Renal cortex interstitium (tissue), 11 donors: ENCODE data around the gene CTXND1. TPM values are rescaled to one million over a fixed set of nuclear protein-coding genes. Genes with fewer than 3 reads are reported as not detected.
A peak's percentile ranks its signal among the peaks of the same experiment; 100 is the strongest.

Experiments
- DNase-seq, 11 donors: peaks; one replicate each; pipeline ENCODE4 v3.0.0-alpha.2; 2013; ENCODE audit warnings: low read depth in 9 of 11, low spot score in 4 of 11; ENCODE audit errors: extremely low read depth in 1 of 11
- polyA plus RNA-seq, 3 donors: library from polyadenylated mRNA; unstranded; fragments of 120-200 nt; gene quantifications; one replicate each; pipeline ENCODE4 v1.2.1, GENCODE V29; 2013; ENCODE audit not compliant: insufficient read length in 3 of 3

Gene CTXND1
- polyA plus RNA-seq, 3 donors, result 7.4 to 12.0 (median 11.7) TPM

DNA sequence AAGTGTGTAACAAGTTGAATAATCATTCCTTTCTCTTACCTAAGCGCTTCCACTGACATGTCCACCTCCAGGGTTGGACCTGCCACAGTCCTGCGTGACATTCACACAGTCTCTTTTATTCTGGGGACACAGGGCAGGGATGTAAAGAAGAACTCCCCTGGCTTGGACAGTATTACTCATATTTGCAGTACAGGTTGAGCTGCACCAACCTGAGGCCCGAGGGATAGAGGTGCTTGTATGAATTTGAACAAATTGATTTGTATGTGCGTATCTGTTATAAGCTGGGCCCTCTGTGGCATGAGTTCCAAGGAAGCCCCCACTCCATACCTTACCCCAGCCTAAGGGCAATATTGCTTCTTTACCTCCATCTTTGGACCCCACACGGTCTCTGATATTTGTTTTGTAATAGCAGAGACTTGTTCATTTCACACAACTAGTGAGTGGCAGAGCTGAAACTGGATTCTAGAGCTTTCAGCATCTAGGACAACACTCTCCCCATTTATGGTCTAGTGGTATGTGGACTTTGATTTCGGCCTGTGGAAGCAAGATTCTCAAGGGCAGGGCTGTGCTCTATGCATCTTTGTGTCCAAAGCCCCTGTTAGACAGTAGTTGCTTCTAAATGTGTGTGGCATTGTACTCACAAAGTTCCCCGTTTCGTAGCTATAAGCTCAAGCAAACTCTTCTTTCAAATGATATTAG lies 60.0 kb downstream of the CTXND1 start:
- DNase-seq, result no peak

DNA sequence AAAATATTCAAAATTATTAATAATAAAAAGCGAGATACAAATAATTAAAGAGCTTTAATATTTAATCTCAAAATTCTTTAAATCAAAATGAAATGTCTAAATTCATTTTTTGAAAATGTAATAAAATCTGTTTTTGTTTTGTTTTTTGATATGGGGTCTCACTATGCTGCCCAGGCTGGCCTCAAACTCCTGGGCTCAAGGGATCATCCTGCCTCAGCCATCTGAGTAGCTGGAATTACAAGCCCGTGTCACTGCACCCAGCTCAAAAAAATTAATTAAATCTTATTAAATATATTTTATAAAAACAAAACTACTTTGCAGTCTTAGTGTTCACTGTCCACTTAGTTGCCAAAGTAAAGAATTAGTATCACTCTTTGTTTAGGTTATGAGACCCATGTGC lies 60.8 kb downstream of the CTXND1 start:
- no peak for DNase-seq

DNA sequence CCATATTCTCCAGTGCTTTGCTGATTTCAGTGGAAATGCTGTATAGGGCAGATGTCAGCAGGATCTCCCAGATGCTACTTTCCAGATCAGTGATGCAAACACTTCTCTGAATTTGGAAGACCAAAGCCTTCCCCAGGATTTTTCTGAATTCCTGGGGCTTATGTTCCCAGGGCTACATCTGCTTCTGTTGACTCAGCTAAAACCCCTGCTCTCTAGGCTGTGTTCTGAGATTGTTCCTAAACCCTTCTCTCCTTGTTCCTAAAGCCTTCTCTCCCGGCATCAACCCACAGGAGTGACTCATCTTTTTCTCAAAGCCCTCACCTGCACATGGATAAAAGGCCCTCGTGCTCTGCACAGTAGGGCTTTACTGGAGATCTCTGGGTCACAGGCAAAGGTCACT lies 63.8 kb downstream of the CTXND1 start:
- DNase-seq, result no peak

DNA sequence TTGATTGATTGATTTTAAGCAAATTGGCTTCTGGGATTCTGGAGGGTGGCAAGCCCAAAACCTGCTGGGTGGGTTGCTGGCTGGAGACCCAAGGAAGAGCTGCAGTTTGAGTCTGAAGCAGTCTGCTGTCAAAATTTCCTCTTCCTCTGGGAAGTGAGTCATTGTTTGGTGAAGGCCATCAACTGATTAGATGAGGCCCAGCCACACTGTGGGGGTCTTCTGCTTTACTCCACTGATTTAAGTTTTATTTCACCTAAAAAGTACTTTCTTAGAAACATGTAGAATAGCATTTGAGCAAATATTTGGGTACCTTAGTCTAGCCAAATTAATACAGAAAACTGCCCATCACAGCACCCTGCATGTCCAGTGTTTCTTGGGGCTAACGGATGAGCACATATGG lies 65.4 kb downstream of the CTXND1 start:
- no peak for DNase-seq

DNA sequence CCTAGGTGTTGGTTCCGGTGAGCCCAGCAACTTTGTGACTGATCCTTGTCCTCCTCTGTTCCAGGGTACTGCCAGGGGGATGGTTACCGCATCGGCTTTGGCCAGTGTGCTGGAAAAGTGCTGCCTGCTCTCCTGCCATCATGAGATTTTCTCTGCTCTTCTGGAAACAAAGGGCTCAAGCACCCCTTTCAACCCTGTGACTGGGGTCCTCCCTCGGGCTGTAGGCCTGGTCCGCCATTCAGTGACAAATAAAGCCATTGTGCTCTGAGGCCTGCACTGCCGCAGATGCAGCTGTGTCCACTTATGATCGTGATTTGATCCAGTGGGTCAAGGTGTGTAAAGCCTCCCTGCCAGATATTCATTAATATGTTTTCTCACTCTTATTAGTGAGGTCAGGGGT lies 65.9 kb downstream of the CTXND1 start:
- no peak for DNase-seq

DNA sequence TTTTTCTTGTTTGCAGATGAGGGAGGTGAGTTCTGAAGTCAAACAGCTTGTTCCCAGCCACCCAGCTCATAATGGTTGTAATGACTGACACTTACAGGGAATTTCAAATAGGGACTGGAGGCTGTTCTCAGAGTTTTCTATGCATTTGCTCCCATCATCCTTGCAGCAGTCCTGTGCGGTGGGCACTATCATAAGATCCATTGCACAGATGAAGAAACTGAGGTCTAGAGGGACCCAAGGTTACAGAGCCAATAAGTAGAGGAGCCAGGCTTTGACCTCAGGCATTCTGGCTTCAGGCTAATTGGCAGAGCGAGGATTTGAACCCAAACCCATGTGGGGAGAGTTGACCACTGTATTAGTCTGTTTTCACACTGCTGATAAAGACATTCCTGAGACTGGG lies 66.9 kb downstream of the CTXND1 start:
- no peak for DNase-seq

DNA sequence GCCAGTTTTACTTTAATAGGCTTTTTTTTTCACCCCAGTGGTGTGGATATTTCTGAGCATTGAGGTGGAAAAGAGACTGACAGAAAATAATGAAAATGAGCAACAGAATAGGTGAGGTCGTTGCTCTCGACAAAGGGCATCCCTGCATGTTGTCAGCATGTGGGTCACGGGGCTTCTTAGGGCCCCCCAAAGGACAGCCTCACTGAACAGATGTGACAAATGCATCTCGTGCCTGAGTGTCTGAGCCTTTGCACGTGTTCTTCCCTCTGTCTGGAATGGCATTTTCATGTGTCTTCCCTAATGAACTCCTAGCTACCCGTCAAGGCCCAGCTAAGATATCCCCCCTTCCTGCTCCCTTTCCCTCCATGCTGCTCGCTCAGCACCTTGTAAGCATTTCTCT lies 67.5 kb downstream of the CTXND1 start:
- no peak for DNase-seq

DNA sequence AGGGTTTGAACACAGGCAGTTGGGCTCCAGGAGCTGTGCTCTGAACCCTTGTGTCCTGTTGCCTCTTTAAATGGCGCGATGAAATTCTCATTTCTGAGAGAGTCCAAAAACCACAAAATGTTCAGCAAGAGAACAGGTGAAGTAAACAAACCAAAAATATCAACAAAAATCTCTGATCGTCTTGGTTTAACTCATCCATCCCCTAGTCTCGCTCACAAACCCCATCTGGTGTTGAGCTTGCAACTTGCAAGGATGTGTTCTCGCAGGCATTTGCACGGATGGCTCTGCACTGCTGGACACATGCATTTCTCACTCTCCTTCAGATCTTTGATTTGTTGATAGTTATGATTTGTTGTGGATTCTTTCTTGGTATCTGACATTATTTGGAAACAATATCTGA lies 68.1 kb downstream of the CTXND1 start:
- DNase-seq, result no peak

DNA sequence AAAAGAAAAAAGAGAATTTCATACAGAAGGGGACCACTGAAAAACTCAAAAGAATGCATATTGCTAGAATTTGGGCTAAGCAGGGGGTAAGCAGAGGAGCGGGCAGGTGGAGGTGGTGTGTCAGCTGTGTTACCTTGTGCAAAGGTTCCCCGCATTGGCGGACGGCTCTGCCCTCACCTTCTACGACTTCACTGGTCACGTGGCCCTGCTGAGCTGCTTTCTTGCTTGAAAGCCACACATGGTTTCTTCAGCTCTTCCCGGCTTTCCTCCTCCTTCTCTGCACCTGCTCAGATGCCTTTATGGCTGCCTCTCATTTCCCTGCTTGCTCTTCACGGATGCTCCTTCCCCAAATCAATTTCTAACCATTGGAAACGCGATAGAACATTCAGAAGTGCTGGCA lies 68.7 kb downstream of the CTXND1 start:
- DNase-seq, result no peak

DNA sequence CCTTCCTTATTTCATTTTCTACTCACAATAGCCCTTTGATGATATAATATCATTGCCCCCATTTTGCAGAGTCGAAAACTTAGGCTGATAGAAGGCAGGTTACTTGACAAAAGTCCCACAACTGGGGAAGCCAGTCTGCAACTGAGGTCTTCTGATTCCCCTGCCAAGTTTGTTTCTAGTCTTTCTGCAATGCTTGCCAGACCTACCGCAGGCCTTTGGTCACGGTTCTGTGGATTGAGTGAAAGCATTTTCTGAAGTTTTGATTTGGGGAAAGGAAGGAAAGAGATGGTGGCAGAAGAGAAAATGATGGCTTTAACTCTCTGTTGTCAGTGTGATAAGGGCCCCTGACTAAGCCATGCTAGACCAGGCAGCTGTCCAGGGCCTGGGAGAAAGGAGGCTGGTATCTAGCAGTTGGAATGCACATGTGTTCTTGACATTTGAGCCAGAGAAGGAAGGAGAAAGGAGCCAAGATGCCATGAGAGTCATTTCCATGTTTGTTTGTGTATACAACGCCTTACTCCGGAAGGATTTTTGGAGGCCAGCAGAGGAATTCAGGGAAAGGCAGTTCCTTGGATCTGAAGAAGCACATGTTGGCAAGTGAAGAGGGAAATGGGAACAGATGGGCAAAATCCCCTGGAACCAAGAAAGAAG lies 69.3 kb downstream of the CTXND1 start:
- no peak for DNase-seq

DNA sequence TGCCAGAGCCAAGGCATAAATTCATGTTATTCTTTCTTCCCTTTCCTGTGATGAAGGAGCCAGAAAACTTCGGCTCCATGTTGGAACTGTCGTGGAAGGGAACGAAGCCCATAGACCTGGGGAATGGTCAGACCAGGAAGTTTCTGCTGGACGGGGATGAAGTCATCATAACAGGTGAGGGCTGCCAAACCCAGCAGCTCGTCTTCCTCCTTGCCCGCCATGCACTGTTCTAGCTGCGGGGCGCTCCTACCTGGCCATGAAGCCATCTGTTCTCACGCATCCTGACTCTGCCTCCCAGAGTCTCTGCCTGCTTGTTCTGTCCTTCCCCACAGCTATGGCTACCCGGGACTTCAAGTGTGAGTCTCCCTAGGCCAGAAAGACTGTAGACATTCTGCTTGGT lies 71.0 kb downstream of the CTXND1 start:
- DNase-seq, result no peak

DNA sequence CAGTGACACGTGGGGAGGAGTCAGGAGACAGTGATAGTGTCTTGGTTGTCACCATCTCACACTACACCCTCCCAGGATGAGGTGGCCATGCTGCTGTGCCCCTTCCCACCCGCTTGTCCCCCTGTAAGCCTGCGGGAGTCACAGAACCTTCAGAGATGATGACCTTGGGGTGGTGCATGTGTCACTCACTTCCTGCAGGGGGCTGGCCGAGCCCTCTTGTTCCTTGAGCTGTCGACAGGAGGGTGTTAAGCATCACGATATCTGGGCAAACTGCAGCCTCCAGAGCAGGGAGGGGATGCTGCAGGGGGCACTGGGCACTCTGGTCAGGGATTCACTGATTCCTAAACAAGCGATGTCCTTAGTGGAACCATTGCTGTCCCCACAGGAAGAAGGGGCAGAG lies 71.5 kb downstream of the CTXND1 start:
- DNase-seq, result no peak

DNA sequence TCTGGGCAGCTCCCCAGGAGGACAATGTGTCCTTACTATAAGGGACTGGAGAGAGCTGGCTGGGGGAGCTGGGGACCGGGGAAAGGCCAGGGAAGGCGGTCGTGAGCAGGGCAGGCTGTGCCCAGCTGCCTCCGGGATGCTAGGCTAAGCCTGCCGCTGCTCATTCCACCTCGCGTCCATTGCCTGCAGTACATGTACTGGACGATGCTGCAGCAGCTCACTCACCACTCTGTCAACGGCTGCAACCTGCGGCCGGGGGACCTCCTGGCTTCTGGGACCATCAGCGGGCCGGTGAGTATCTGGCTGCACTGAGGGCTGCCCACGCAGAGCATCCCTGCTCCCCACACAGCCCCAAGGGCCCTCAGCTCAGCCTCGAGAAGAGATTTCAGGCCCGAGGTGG lies 72.1 kb downstream of the CTXND1 start:
- no peak for DNase-seq

DNA sequence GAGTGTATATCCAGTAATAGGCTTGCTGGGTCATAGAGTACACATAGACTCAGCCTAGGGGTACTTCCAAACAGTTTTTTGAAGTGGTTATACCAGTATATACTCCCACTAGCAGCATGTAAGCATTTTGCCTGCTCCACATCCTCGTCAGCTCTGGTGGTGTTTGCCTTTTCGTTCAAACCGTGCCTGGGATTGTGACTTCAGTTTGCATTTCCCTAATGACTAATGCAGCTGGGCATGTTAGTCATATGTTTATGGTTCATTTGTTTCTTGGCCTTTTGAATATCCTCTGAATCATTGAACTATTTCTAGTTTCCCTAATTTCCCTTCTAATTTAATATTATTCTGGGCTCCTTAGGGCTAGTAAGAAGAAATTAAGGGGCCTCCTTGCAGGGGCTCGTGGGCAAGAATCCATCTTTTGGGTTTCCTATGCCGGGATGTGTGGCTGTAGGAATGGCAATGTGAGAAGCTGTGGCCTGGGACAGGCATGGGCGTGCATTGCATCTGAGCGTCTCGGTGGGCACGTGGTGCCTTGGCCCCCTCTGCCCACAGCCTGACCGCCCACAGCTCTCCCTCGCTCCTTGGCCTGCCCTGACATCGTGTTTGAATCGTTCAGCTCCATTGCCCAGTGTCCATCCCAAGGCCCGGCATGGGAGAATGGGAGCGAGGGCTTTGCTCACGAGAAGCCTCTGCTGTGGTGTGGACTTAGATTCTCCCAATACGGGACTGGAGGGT lies 72.8 kb downstream of the CTXND1 start:
- DNase-seq, result no peak

DNA sequence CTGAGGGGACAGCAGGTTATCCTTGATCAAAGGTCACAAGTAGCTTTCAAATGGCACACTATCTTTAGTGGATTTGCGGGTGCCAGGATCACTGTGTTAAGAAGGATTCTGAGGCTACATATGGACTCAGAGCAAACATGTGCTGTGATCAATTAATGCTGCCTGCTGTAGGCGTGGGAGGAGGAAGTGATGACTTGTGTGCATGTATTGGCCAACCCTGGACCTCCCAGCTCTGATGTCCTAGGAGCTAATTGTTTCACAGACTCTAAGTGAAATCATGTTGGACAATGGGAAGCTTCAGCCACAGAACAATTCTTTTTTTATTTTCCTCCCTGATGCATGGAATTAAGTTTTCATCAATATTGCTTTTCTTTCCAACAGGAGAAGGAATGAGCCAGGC lies 74.9 kb downstream of the CTXND1 start:
- no peak for DNase-seq

DNA sequence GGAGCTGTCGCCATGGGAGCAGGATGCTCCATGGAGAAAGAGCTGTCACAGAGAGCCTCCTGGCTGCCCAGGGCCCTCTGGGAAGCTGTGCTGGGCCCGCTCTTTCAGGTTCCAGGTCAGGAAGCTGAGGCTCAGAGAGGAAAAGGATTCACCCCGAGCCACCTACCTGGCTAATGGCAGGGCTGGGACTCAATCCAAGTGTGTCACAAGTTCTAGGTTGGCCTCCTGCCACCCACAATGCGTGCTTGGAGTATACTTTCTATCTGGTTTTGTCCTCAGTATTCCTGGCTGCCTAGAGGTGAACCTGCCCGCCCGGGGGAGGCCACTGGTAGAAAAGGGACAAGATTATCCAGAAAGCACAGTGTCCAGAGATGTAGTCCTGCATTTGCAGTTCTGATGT lies 75.6 kb downstream of the CTXND1 start:
- DNase-seq, result no peak

DNA sequence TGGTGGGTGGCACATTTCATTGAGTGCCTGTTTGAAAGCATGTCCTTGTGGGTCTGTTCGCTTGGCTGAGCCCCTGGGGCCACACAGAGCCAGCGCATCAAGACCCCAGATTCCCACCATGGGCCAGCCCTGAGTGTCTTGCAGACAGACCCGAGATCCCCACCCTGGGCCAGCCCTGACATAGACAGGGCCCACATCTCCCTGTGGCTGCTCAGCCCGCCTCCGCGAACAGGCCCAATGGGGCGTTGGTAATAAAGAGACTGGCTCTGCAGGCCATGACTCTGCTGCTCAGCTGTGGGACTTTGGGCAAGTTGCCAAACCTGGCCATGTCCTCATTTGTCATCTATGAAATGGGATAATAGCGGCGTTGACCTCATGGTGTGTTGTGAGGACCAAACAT lies 76.6 kb downstream of the CTXND1 start:
- DNase-seq, result no peak

DNA sequence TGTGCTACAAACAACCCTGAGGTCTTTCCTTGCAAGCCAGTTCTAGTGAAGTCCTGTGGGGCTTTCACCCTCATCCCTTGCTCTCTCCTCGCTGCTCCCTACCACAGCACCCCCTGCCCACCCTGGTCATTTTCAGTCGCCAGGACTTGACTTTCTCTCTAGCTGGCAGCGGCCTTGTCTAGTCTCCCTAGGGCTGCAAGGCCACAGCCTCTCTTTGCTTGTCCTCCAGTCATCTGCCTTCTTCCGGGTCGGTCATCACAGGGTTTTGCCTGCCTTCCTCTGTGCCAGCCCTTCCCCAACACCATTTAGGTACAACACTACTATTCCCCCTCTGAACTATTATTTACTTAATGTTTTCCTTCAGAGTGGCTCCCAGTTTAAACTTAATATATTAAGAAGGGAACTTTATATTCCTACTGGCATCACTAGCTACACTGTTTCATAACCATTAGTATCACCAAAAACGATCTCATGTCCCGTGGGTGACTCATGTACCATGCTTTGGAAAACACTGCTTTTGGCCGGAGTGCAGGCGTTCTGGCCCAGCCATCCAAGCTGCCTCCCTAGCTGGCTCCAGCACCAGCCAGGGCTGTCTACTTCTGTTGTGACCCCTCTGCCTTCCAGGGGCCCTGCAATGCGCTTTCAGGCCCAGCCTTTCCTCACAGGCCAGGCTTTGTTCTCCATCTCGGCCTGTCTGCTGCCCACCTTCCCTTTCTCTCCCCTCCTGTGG lies 77.8 kb downstream of the CTXND1 start:
- no peak for DNase-seq

DNA sequence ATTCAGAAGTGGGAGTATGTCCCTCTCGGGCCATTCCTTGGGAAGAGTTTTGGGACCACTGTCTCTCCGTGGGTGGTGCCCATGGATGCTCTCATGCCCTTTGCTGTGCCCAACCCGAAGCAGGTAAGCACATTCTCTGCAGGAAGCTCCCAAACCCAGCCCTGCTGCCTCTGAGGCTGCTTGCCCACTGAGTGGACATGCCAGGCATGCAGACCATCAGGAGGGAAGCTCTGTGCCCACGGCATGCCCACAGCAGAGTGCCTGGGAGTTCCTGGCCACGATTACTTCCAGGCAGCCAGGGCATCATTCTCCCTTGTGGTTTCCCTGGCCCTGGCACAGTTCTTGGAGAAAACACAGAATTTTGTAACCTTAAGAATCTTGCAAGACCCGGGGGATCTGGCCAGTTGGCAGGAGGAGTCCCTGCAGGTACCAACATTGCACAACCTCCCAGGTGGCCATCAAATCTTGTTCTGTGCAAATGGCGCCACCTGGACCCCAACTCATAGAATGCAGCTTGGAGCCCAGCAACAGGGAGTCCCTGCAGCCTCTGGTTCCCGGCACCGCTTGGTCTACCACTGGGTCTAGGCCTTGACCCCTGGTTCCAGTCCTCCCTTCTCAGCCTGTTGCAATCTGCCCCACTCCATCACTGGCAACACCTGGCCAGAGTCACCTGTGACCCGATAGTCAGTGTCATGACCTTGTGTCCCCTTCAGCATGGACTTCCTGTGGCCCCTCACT lies 78.8 kb downstream of the CTXND1 start:
- peak in 9 of 11 donors; percentile 23 to 49 (median 39) for DNase-seq
